ENCODE results near the gene SEZ6.

Gene SEZ6

GRCh38 chr17:28955408-28955807 lies 50.4 kb downstream of the SEZ6 start:
- no peaks in the 10 kb centered on the region for H3K36me3 ChIP-seq (ENCODE audit: control insufficient read depth, insufficient read depth, low read length)

GRCh38 chr17:28954886-28955285 lies 50.9 kb downstream of the SEZ6 start:
- Histone ChIP-seq H3K4me3 (ENCODE audit: low read length) (no peak overlapping the region), H3K9me3 (ENCODE audit: control insufficient read depth, low read length) (no peaks in the 10 kb centered on the region), H3K9ac (ENCODE audit: low read length) (no peak overlapping the region), H3K4me1 (ENCODE audit: control insufficient read depth, insufficient read depth, low read length) (peaks cover 7% of the 10 kb centered on the region), H3K36me3 (ENCODE audit: control insufficient read depth, insufficient read depth, low read length) (no peaks in the 10 kb centered on the region), H3K27me3 (ENCODE audit: control insufficient read depth, insufficient read depth, low read length) (no peaks in the 10 kb centered on the region)

More at GRCh38 chr17:28955408-28955807, 50.4 kb downstream of the SEZ6 start:
- Histone ChIP-seq H3K9ac (ENCODE audit: low read length) (no peak overlapping the region), H3K4me3 (ENCODE audit: low read length) (no peak overlapping the region), H3K9me3 (ENCODE audit: control insufficient read depth, low read length) (no peaks in the 10 kb centered on the region), H3K4me1 (ENCODE audit: control insufficient read depth, insufficient read depth, low read length) (peaks cover 7% of the 10 kb centered on the region), H3K27me3 (ENCODE audit: control insufficient read depth, insufficient read depth, low read length) (no peaks in the 10 kb centered on the region)

GRCh38 chr17:28953444-28954118 lies 52.3 kb downstream of the SEZ6 start:
- H3K4me3 ChIP-seq (ENCODE audit: low read length), result no peak overlapping the region
- H3K27me3 ChIP-seq (ENCODE audit: control insufficient read depth, insufficient read depth, low read length), result no peaks in the 10 kb centered on the region
- peaks cover 7% of the 10 kb centered on the region for H3K4me1 ChIP-seq (ENCODE audit: control insufficient read depth, insufficient read depth, low read length)
- no peaks in the 10 kb centered on the region for H3K9me3 ChIP-seq (ENCODE audit: control insufficient read depth, low read length)
- no peaks in the 10 kb centered on the region for H3K36me3 ChIP-seq (ENCODE audit: control insufficient read depth, insufficient read depth, low read length)
- no peak overlapping the region for H3K9ac ChIP-seq (ENCODE audit: low read length)

- Histone ChIP-seq H3K9ac (ENCODE audit: low read length) (peak overlapping the region; percentile 85), H3K36me3 (ENCODE audit: control insufficient read depth, insufficient read depth, low read length) (no peaks in the 10 kb centered on the region), H3K27me3 (ENCODE audit: control insufficient read depth, insufficient read depth, low read length) (no peaks in the 10 kb centered on the region), H3K4me3 (ENCODE audit: low read length) (peak overlapping the region; percentile 93), H3K9me3 (ENCODE audit: control insufficient read depth, low read length) (no peaks in the 10 kb centered on the region), H3K4me1 (ENCODE audit: control insufficient read depth, insufficient read depth, low read length) (peaks cover 16% of the 10 kb centered on the region)
Measured at GRCh38 chr17:28951991-28952975, 53.5 kb downstream of the SEZ6 start.

GRCh38 chr17:28951428-28951990 lies 54.3 kb downstream of the SEZ6 start, which contains the start of gene PHF12:
TSS of gene PHF12 (minus strand) at chr17:28951518. CDS start at chr17:28950960, 558 bp downstream.
- Histone ChIP-seq H3K27me3 (ENCODE audit: control insufficient read depth, insufficient read depth, low read length) (no peaks in the 10 kb centered on the region), H3K4me1 (ENCODE audit: control insufficient read depth, insufficient read depth, low read length) (peaks cover 17% of the 10 kb centered on the region), H3K9me3 (ENCODE audit: control insufficient read depth, low read length) (no peaks in the 10 kb centered on the region), H3K36me3 (ENCODE audit: control insufficient read depth, insufficient read depth, low read length) (no peaks in the 10 kb centered on the region), H3K9ac (ENCODE audit: low read length) (peak within 1 kb of the TSS; percentile 85), H3K4me3 (ENCODE audit: low read length) (peak within 1 kb of the TSS; percentile 93)

GRCh38 chr17:28950752-28951427 lies 54.9 kb downstream of the SEZ6 start:
- Histone ChIP-seq H3K9ac (ENCODE audit: low read length) (peak overlapping the region; percentile 85), H3K4me3 (ENCODE audit: low read length) (peak overlapping the region; percentile 76), H3K9me3 (ENCODE audit: control insufficient read depth, low read length) (no peaks in the 10 kb centered on the region), H3K36me3 (ENCODE audit: control insufficient read depth, insufficient read depth, low read length) (no peaks in the 10 kb centered on the region), H3K4me1 (ENCODE audit: control insufficient read depth, insufficient read depth, low read length) (peaks cover 21% of the 10 kb centered on the region), H3K27me3 (ENCODE audit: control insufficient read depth, insufficient read depth, low read length) (no peaks in the 10 kb centered on the region)

GRCh38 chr17:28950017-28950751 lies 55.6 kb downstream of the SEZ6 start:
- Histone ChIP-seq H3K27me3 (ENCODE audit: control insufficient read depth, insufficient read depth, low read length) (no peaks in the 10 kb centered on the region), H3K36me3 (ENCODE audit: control insufficient read depth, insufficient read depth, low read length) (no peaks in the 10 kb centered on the region), H3K9me3 (ENCODE audit: control insufficient read depth, low read length) (no peaks in the 10 kb centered on the region), H3K4me1 (ENCODE audit: control insufficient read depth, insufficient read depth, low read length) (peaks cover 21% of the 10 kb centered on the region), H3K4me3 (ENCODE audit: low read length) (peak overlapping the region; percentile 76), H3K9ac (ENCODE audit: low read length) (peak overlapping the region; percentile 85)

- H3K9ac ChIP-seq (ENCODE audit: low read length), result peak overlapping the region; percentile 85
- peaks cover 21% of the 10 kb centered on the region for H3K4me1 ChIP-seq (ENCODE audit: control insufficient read depth, insufficient read depth, low read length)
- no peaks in the 10 kb centered on the region for H3K9me3 ChIP-seq (ENCODE audit: control insufficient read depth, low read length)
- H3K36me3 ChIP-seq (ENCODE audit: control insufficient read depth, insufficient read depth, low read length), result no peaks in the 10 kb centered on the region
- no peaks in the 10 kb centered on the region for H3K27me3 ChIP-seq (ENCODE audit: control insufficient read depth, insufficient read depth, low read length)
- peak overlapping the region; percentile 76 for H3K4me3 ChIP-seq (ENCODE audit: low read length)
Measured at GRCh38 chr17:28949185-28950016, 56.4 kb downstream of the SEZ6 start.

- H3K9ac ChIP-seq (ENCODE audit: low read length), result peak overlapping the region; percentile 85
- H3K9me3 ChIP-seq (ENCODE audit: control insufficient read depth, low read length), result no peaks in the 10 kb centered on the region
- no peaks in the 10 kb centered on the region for H3K27me3 ChIP-seq (ENCODE audit: control insufficient read depth, insufficient read depth, low read length)
- H3K4me3 ChIP-seq (ENCODE audit: low read length), result peak overlapping the region; percentile 76
- H3K4me1 ChIP-seq (ENCODE audit: control insufficient read depth, insufficient read depth, low read length), result peaks cover 21% of the 10 kb centered on the region
- H3K36me3 ChIP-seq (ENCODE audit: control insufficient read depth, insufficient read depth, low read length), result no peaks in the 10 kb centered on the region
Measured at GRCh38 chr17:28948873-28949184, 57.0 kb downstream of the SEZ6 start.

- Histone ChIP-seq H3K4me3 (ENCODE audit: low read length) (peak overlapping the region; percentile 76), H3K9ac (ENCODE audit: low read length) (peak overlapping the region; percentile 85), H3K4me1 (ENCODE audit: control insufficient read depth, insufficient read depth, low read length) (peaks cover 21% of the 10 kb centered on the region)
Measured at GRCh38 chr17:28948342-28948741, 57.5 kb downstream of the SEZ6 start.

More at GRCh38 chr17:28948342-28948741, 57.5 kb downstream of the SEZ6 start:
- Histone ChIP-seq H3K9me3 (ENCODE audit: control insufficient read depth, low read length) (no peaks in the 10 kb centered on the region), H3K27me3 (ENCODE audit: control insufficient read depth, insufficient read depth, low read length) (no peaks in the 10 kb centered on the region), H3K36me3 (ENCODE audit: control insufficient read depth, insufficient read depth, low read length) (no peaks in the 10 kb centered on the region)

Data from mucosa of stomach (tissue), 1 donor.